ENCODE data around the gene FCN1.

Gene FCN1

DNA sequence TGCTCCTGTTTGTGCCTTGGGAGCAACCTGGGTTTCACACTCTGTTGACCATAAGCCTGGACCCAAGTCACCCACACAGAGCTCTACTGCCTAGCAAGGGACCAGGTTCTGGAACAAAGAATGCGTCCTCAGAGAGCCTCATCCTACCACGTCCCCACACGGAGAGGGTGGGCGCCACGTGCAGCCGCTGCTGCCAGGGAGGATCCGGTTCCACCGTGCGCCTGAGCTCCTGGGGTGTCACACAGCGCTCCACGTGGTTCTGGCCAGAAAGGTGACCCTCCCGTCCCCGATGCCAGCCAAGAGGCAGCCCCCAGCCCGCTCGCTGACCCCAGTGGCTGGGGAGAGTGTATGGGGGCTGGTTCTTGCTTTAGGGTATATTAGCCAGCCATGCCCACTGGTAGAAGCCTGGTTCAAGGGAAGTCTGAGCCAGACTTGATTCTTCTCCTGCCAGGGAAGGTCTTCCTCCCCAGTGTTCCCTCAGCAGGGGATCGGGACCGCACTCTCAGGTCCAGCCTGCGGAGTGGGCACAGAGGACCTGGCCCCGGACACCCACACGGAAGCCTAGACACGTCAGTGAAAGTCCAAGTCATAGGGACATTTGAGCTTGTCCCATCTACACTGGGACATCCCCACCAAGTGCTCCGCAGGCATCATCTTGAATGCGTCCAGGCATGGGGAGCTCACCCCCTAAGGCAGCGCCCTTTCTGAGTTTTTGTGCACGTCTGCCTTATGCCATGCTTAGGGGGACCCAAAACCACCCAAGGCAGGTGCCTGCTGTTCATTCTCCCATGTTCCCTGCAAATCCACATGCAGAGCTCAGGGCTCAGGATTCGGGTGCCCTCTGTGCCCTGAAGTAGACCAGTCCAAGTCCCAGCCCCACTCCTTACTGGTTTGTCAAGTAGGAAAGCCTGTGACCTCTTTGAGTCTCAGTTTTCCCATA lies 2.4 kb downstream of the FCN1 start:
- ChIA-PET CTCF (interaction anchor here (2.2 kb wide), 1 partner anchor 10 kb away, joined by 6 read pairs; no protein-coding TSS in a partner anchor), POLR2A (no interaction called here)
- TF ChIP-seq, protein P1, sequence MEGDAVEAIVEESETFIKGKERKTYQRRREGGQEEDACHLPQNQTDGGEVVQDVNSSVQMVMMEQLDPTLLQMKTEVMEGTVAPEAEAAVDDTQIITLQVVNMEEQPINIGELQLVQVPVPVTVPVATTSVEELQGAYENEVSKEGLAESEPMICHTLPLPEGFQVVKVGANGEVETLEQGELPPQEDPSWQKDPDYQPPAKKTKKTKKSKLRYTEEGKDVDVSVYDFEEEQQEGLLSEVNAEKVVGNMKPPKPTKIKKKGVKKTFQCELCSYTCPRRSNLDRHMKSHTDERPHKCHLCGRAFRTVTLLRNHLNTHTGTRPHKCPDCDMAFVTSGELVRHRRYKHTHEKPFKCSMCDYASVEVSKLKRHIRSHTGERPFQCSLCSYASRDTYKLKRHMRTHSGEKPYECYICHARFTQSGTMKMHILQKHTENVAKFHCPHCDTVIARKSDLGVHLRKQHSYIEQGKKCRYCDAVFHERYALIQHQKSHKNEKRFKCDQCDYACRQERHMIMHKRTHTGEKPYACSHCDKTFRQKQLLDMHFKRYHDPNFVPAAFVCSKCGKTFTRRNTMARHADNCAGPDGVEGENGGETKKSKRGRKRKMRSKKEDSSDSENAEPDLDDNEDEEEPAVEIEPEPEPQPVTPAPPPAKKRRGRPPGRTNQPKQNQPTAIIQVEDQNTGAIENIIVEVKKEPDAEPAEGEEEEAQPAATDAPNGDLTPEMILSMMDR (IDR thresholded peaks at IDR 0.05; ENCODE audit: control extremely low read depth, extremely low read depth, low read depth, missing control alignments) = no peak

DNA sequence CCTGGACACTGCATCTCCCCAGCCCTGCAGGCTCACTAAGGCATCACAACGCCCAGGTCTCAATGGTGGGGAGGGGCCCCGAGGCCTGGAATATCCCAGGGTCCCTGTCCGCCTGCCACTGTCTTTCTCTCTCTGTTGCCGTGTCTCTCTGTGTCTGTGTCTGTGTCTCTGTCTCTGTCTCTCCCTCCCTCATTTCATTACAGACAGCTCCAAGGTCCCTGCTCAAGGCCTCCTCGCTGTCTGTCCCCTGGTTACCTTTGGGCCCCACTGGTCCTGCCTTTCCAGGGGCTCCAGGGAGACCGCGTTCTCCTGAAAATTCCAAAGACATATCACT lies 3.2 kb downstream of the FCN1 start:
- ChIA-PET POLR2A (no interaction called here), CTCF (interaction anchor here (2.2 kb wide), 1 partner anchor 9 kb away, joined by 6 read pairs; no protein-coding TSS in a partner anchor)
- DNase-seq (ENCODE audit: extremely low spot score) = no peak
- TF ChIP-seq, protein P1 (IDR thresholded peaks at IDR 0.05; ENCODE audit: control extremely low read depth, extremely low read depth, low read depth, missing control alignments) = no peak

More for the DNA sequence above, 2.4 kb downstream of the FCN1 start:
- DNase-seq (ENCODE audit: extremely low spot score) = no peak

DNA sequence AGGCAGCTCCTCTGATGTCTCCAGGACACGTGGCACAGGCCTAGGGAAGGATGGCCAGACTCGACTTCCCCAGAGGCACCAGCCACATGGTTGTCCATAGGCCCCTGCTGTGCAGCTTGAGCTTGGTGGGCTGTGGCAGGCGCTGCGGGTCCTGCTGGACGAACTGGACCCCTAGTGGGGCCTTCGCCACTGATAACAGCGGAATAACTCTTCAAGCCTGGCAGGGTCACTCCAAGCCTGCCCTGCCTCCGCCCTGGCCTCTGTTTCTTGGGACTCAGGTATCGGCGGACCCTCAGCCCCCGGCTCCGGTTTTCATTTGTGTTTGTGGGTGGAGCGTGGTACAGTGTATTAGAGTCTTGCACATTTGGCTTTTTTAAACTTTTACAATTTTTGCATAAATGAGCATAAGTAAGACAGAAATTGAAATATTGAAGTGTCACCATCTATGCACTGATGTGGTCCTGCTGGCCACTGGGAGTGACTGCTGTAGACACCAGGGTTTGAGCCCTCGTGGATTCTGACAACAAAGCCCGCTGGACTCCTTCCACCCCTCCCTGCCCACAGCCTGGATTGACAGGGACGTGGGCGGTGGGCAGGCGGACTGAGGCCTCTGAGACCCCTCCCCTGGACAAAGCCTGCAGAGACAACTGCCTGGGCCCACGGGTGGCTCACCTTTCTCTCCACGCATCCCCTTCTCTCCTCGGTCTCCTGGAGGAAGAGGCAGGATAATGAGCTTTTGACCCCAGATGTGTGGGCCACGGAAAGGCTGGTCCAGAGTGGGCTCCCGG lies 3.8 kb downstream of the FCN1 start:
- DNase-seq (ENCODE audit: extremely low spot score) = no peak
- CTCF ChIA-PET = interaction anchor here (2.2 kb wide), 1 partner anchor 9 kb away, joined by 6 read pairs; no protein-coding TSS in a partner anchor
- TF ChIP-seq, protein P1 (IDR thresholded peaks at IDR 0.05; ENCODE audit: control extremely low read depth, extremely low read depth, low read depth, missing control alignments) = no peak
- POLR2A ChIA-PET = no interaction called here

DNA sequence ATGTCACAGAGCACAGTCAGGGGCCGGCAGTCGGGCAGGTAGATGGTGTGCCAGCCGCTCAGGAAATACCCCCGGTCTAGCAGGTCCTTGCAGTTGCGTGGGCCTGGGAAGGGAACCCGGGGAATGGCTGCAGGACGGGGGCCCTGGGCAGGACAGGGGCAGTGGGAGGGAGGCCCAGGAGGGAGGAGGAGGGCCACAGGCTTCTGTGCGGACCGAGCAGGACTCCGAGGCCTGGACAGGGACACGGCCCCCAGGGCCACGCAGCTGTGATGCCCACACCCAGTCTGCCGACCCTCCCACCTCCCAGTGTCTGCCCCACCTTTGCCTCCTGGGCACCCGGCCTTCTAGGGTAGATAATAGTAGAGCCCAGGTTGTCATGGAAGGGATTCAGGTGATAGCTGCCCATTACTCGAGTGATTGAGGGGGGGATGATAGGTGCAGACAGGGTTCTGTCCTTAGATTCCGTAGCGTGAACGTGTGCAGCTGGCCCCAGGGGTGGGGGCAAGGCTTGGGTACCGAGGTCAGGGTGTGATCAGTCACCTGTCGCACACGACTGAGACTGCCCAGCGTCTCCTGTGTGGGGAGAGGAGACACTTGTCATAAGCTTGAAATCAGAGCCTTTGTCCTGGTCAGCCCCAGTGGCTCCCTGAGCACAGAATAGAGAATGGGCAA lies 4.5 kb downstream of the FCN1 start:
- ChIA-PET POLR2A (no interaction called here), CTCF (no interaction called here)
- TF ChIP-seq, protein P1 (IDR thresholded peaks at IDR 0.05; ENCODE audit: control extremely low read depth, extremely low read depth, low read depth, missing control alignments) = no peak
- DNase-seq (ENCODE audit: extremely low spot score) = no peak

DNA sequence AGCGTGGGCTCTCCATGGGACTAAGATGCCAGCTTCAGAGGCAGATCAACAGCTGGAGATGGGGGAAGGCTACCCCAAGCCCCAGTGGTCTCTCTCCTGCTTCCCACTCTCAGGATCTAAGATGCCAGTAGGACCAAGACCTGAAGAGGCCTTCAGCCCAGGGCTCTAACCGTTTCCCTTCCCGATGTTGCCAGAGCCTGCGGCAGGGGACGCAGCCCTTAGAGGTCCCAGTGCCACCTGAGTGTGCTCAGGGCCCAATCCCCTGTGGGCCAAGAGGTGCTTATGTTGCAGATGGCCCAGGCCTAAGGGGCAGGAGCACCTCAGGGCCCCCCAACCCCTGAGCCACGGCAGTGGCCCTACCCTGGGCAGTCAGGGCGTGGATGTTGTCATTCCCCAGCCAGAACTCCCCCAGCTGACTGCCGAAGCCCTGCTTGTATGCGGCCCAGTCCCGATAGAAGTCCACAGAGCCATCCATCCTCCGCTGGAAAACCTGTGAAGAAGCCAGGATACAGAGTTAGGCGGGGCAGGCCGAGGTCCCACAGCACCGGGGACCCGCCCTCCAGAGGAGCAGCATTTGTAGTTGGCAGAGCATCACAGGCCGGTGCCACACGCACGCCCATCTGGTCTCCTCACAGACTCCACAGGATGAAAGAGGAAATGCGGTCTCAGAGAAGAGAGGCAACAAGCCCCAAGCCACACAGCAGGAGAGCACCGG lies 5.4 kb downstream of the FCN1 start:
- TF ChIP-seq, protein P1 (IDR thresholded peaks at IDR 0.05; ENCODE audit: control extremely low read depth, extremely low read depth, low read depth, missing control alignments) = no peak
- POLR2A ChIA-PET = no interaction called here
- CTCF ChIA-PET = no interaction called here
- no peak for DNase-seq (ENCODE audit: extremely low spot score)
